Stimulated activated CD8-positive, alpha-beta memory T cell treated with anti-CD3 and anti-CD28 coated beads, Interleukin-2, amount 100 ng/mL, for 48 hours (primary cell): ENCODE results near the gene ST6GALNAC4.

ENCODE experiments used
- DNase-seq, 2 donors: peaks; one replicate each; pipeline ENCODE4 v3.0.0-alpha.2; 2020; ENCODE audit warnings: low read depth in 2 of 2

The ST6GALNAC4 gene

DNA sequence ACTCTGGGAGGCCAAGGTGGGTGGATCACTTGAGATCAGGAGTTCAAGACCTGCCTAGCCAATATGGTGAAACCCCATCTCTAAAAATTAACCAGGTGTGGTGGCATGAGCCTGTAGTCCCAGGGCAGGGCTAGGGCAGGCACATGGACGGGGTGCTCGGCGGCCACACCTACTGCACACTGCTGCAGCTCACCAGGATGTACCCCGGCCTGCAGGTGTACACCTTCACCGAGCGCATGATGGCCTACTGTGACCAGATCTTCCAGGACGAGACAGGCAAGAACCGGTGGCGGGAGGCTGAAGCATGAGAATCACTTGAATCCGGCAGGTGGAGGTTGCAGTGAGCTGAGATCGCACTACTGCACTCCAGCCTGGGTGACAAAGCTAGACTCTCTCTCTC lies 3.2 kb downstream of the ST6GALNAC4 start:
- DNase-seq, result no peak

DNA sequence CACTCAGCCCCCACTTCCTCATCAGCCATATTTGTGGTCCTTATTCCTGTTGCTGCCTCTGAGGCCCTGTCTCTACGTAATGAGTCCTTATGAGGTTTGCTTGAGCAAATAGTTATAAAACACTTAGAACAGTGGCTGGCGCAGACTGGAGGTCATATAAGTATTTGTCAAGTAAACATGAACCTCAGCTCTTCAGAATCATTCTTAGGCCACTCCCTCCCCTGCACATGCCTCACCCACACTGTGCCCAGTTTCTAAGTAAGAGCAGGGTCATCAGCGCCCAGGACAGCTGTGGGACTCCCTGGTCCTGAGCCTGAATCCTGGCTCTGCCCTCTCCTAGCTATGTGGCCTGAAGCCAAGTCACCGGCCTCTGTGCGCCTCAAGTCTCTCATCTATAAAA lies 4.0 kb downstream of the ST6GALNAC4 start:
- no peak for DNase-seq

DNA sequence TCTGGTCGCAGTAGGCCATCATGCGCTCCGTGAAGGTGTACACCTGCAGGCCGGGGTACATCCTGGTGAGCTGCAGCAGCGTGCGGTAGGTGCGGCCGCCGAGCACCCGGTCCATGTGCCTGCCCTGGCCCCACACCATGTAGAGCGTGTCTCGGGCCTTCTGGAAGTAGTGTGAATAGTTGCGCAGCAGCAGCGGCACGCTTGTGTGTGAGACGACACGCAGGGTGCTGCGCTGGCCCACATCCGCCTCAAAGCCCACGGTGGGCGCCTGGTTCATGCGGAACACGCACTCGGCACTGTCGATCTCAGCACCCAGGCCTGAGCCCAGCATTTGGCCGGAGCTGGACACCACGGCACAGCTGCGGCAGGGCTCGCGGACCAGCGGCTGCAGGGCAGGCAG lies 4.5 kb downstream of the ST6GALNAC4 start:
- no peak for DNase-seq

- DNase-seq, result no peak
Measured at GRCh38 chr9:127910613-127911205, 6.1 kb downstream of the ST6GALNAC4 start.

DNA sequence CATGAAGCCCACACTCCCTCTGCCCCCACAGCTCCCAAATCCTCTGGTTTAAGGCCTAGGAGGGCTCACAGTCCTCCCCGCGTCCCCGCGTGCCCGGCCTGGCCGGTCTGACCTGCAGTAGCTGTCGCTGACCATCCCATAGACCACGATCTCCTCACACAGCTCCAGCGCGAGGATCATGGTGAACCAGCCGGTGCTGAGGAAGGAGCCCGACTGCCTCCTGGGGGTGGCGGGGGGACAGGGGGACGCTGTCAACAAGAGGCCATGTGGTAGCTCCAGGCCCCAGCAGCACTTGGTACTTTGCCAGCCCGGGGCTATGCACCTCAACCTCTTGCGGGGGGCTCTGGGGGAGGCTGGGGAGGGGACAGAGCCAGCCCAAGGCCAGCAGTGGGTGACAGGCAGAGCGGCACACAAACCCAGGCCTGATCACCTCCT lies 7.0 kb downstream of the ST6GALNAC4 start:
- DNase-seq, result no peak

DNA sequence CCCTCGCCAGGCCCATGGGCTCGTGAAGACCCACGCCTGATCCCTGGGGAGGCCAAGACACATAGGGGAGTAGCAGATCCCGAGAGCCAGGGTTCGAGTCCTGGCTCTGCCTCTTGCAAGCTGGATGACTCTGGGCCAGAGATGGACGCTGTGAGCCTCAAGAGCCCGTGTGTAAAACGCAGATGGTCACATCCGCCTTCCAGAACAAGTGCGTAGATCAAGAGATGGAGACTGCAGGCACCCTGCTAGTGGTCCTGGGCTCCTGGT lies 8.2 kb downstream of the ST6GALNAC4 start:
- DNase-seq, result no peak

- DNase-seq, result no peak
Measured at GRCh38 chr9:127907867-127908659, 8.8 kb downstream of the ST6GALNAC4 start.

DNA sequence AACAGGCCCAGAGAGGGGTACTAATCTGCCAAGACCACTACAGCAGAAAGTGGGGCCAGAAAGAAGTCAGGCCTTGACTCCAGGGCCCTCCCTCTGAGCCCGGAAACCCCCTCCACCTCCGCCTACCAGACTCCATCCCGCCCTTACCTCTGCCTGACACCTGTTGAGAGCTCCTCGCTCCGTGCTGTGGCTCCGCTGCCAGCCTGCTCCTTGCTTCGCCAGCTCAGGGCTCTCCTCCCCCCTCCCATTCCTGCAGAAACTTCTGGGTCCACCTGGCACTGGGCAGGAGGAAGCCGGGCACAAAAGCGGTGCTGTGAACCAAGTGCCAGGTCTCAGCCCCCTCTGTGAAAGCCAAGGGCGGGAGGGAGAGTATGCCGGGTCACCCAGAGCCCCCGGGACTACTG lies 11.1 kb downstream of the ST6GALNAC4 start:
- no peak for DNase-seq

DNA sequence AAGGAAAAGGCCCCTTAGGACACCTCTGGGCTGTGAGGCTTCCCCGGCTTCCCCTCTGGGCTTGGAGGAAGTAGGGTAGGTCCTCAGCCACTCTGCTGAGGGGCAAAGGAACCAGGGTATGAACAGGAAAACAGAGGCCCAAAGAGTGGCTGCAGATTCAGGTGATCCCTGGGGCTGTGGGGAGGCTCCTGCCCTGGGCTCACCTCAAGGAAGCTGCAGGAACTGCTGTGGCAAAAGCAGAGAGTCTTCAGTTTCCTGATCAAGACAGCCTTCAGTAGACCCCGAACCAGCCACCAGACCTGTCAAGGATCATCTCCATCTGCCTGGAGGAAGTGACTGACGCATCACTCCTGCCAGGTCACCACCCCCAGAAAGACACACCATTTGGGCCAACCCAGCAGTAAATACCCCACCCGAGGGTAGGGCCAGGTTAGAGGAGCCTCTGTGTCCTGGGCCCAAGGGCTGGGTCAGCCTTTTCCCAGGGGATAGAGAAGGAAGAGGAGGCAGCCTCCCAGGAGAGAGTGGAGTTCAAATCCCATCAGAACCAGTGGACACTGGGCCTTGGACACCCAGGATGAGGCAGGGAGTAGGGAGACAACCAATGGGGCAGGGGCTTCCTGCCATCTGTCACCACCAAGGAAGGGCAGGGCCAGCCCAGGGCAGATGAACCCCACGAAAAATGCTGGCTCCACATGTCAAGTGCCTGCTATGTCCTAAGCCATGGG lies 11.7 kb downstream of the ST6GALNAC4 start:
- DNase-seq, result no peak

DNA sequence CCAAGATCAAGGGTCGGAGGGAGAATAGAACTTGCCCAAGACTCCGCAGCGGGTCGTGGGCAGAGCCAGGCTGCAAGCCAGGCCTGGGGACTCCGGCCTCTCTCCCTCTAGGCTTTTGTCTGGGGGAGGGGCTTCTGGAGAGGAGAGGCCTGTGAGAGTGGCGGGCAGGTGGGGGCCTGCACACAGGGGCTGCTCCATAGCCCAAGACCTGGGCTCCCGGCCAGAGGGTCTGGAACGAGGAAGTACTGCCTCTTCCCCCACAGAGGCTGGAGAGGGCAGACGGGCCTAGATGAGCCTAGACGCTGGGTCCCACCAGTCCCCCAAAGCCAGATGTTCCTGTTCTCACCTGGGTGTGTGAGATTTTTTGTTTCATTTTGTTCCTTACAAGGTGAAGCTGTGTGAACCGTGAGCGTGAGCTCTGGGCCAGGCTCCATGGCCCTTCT lies 12.3 kb downstream of the ST6GALNAC4 start:
- no peak for DNase-seq

DNA sequence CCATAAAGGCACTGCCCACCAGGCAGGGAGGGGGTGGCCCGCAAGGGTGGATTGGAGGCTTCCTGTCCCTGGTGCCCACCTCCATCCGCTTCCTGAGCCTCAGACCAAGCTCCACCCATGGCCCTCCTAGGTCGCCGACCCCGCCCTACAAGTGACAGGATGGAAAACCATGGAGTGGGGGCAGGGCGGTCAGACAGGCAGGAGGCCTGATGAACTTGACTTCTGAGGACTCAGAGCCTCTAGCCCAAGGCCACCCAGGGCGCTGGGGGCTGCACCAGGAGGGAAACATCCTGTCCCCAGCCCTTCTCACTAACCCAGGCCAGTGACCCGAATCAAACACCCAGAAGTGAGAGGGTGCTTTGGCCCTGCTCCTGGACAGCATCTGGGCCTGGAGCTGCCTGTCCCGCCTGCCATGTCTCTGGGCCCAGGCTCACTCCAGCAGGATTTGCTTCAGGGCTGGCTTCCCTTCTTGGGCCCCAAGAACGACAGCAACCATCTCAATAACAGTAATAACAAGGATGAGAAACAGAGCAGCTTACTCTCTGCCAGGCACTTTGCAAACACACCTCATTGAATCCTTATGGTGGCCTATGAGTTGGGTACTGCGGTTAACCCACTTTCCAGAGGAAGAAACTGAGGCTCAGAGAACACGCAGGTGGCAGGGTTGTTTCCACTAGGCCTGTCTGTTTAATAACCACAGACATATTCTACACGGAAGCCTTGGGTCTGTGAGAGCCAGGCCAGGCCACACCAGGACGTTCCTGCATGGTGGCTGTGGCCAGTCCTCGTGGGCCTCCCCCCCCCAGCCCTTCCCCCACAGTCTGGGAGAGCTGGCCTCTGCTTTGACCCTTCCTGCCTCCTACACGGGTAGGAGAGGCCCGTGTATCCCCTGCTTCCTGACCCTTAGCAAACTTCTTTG lies 13.0 kb downstream of the ST6GALNAC4 start:
- peak; percentile 87 to 89 for DNase-seq

GRCh38 chr9:127899128-127899943 lies 17.5 kb downstream of the ST6GALNAC4 start, which contains the start of gene ST6GALNAC6:
ST6GALNAC6 (minus strand) TSS chr9:127899603; CDS start chr9:127897981, 1,622 bp downstream.
- DNase-seq, result peak; percentile 61 to 77

GRCh38 chr9:127898433-127899127 lies 18.3 kb downstream of the ST6GALNAC4 start:
- DNase-seq, result no peak

DNA sequence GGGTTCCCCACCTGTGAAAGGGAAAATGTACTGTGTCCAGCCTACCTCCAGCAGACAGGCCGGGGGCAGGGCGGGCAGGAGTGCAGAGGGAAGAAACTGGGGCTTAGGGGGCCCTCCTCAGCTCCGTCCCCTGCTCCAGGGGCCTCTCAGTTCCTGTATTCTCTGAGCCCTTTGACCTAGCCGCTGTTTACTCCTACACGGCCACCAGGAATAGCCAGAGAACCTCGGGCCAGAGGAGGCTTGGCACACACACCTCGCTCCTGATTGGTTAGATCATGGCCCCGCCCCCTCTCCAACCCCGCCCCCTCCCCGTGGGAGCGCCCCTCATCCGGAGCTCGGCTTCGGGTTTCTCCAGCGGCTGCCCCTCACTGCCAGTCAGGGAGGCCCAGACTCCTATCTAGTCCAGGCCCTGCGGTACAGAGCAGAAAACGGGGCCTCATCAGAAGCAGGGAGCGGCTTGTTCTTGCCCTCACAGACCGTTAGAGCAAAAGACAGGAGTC lies 19.6 kb downstream of the ST6GALNAC4 start:
- DNase-seq, result no peak

- no peak for DNase-seq
Measured at GRCh38 chr9:127896395-127897192, 20.2 kb downstream of the ST6GALNAC4 start.

- DNase-seq, result no peak
Measured at GRCh38 chr9:127895811-127896210, 21.0 kb downstream of the ST6GALNAC4 start.

DNA sequence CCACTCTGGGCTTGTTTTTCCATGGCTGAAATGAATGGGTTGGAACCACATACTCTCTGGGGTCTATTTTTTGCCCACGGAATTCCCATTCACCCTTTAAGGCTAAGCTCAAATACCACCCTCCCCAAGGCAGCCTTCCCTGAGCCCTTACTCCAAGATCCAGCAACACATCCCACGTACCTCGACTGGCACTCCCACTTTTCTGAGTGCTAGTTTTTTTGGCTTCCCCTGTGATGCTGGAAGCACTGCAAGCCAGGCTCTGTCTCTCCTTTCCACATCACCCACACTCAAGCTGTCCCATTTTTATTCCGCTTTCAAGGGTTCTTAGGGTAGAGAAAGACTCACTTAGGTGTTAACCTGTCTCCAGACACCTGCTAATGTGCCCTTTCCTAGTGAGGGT lies 23.4 kb downstream of the ST6GALNAC4 start:
- no peak for DNase-seq

- no peak for DNase-seq
Measured at GRCh38 chr9:127892831-127893230, 24.0 kb downstream of the ST6GALNAC4 start.

DNA sequence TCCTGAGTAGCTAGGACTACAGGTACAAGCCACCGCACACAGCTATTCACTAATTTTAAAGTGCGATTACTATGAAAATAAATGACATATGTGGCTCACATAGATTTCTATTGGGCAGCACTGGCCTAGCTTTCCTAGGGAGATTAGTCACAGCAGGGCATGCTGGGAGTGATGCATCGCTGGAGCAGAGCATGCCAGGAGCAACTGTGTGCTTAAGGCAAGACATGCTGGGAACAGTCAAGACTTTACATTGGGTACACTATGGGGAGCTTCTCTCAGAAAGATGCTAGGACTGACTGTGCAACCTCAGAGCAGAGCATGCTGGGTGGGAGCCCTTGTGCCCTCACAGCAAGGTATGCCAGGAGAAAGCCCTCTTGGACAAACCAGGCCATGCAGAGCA lies 26.8 kb downstream of the ST6GALNAC4 start:
- DNase-seq, result no peak
